Mucosa of stomach (tissue), 1 donor: ENCODE measurements around the gene MEIS3.
"Not testable (repeated sequence)": the region's sequence is repeated elsewhere in the genome, so short reads cannot be mapped to it uniquely, and the experiment has no call there.

Experiments
- H3K27me3 ChIP-seq: one replicate; pipeline ENCODE4 v1.7.0; 2013; ENCODE audit warnings: mild to moderate bottlenecking, low read length; ENCODE audit not compliant: control insufficient read depth, insufficient read depth
- H3K36me3 ChIP-seq: one replicate; pipeline ENCODE4 v1.7.0; 2013; ENCODE audit warnings: low read length; ENCODE audit not compliant: control insufficient read depth, insufficient read depth
- H3K4me1 ChIP-seq: one replicate; pipeline ENCODE4 v1.7.0; 2013; ENCODE audit warnings: mild to moderate bottlenecking, low read length; ENCODE audit not compliant: control insufficient read depth, insufficient read depth
- H3K4me3 ChIP-seq: one replicate; pipeline ENCODE4 v1.7.0; 2013; ENCODE audit warnings: low read length
- H3K9ac ChIP-seq: one replicate; pipeline ENCODE4 v1.7.0; 2013; ENCODE audit warnings: mild to moderate bottlenecking, low read length, moderate library complexity
- H3K9me3 ChIP-seq: one replicate; pipeline ENCODE4 v1.7.0; 2013; ENCODE audit warnings: mild to moderate bottlenecking, low read length, moderate library complexity; ENCODE audit not compliant: control insufficient read depth
- donor health status: Pancreatic carcinoma.

The MEIS3 gene

DNA sequence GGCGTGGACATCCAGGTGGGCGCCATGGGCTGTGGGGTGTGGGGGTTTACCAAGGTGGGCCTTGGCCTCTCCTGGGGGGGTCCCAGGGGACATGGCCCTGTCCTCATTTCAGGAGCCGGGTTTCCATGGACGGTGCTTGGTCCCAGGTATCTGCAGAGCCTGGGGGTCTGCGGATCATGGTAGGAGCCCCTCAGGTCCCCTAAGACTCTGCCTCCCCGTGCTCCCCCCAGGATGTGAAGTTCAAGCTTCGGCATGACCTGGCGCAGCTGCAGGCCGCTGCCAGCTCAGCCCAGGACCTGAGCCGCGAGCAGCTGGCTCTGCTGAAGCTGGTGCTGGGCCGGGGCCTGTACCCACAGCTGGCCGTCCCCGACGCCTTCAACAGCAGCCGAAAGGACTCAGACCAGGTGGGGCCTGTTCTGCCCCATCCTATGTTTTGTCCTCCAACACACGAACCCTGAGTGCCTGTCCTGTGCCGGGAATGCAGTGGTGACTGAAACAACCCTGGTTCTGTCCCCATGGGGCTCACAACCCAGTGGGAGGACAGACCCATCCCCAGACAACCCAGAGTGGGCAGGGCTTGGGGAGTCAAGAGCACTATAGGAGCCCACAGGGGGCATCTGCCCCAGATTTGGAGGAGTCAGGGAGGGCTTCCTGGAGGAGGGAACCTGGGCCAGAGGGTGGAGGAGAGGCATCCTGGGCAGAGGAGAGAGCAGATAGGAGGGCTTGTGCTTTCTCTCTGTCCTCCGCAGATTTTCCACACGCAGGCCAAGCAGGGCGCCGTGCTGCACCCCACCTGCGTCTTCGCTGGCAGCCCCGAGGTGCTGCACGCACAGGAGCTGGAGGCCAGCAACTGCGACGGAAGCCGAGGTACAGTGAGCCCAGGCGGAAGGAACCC, 43.4 kb downstream of the MEIS3 start:
- Histone ChIP-seq H3K36me3 (peaks cover 30% of the 10 kb centered on the region), H3K9me3 (no peaks in the 10 kb centered on the region), H3K9ac (no peak overlapping the region), H3K27me3 (no peaks in the 10 kb centered on the region), H3K4me3 (no peak overlapping the region), H3K4me1 (no peaks in the 10 kb centered on the region)

DNA sequence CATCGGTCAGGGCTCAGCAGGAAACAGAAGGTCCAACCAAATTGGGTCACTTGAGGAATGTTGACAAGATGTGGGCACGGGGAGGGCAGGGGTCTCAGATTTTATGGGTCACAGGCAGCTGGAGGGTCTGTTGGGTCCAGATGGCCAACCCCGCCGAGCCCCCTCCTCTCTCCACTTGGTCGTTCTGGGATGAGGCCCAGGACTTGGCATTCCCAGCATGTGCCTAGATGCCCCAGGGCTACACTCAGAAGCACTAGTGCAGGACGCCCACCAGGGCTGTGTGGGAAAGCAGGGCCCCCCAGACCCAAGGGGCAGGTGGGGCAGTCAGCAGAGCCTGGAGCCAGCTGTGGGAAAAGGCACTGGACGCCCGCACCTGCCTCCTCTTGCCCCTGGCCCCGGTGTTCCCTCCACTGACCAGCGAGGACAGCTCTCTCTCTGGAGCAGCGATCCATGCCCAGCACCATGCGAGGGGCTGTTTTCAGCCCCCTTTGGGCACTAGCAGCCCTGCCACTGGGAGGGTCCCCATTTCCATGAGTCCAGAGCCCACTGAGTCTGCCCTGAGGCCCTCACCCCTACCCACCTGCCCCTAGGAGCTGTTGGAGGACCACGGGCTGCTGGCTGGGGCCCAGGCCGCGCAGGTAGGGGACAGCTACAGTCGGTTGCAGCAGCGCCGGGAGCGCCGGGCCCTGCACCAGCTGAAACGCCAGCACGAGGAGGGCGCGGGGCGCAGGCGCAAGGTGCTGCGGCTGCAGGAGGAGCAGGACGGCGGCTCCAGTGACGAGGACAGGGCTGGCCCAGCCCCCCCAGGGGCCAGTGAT, 44.2 kb downstream of the MEIS3 start:
- Histone ChIP-seq H3K4me1 (no peaks in the 10 kb centered on the region), H3K9ac (no peak overlapping the region), H3K36me3 (peaks cover 30% of the 10 kb centered on the region), H3K4me3 (no peak overlapping the region), H3K27me3 (no peaks in the 10 kb centered on the region), H3K9me3 (no peaks in the 10 kb centered on the region)

DNA sequence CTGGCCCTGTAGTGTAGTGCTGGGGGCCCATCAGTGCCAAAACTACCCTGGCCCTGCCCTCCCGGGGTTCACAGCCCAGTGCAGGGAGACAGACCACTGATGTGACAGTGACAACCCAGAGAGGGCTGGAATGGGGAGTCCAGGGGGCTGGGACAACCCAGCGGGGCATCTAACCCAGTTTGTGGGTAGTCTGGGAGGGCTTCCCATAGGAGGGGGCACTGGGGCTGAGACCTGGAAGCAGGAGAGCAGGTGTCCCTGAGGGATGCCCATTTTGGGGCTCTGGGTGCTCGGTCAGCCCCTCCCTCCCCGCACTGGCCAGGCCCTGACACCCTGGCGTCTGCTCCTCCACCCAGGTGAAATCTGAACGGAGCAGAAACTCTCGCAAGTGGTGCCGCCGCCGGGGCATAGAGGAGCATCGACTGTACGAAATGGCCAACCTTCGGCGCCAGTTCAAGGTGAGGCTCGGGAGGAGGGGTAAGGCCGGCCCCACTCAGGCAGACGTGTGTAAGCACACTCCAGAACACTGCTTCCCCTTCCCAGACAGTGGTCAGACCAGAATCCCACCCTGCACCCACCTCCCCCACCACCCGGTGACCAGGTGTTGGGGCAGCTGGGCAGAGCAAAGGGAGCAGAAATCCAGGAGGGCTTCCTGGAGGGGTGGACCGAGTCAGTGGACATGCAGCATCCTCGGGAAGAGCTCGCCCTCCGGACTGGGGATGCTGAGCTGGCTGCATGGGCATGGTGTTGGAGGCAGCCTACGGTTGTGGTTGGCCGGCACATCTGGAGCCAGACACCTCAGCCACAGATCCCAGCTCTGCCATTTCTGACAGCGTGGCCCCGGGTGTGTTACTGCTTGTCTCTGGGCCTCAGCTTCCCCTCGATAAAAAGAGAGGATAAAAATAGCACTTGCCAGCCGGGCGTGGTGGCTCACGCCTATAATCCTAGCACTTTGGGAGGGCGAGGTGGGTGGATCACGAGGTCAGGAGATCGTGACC, 45.8 kb downstream of the MEIS3 start:
- Histone ChIP-seq H3K9ac (no peak overlapping the region), H3K27me3 (no peaks in the 10 kb centered on the region), H3K36me3 (peaks cover 30% of the 10 kb centered on the region), H3K4me3 (no peak overlapping the region), H3K9me3 (no peaks in the 10 kb centered on the region), H3K4me1 (no peaks in the 10 kb centered on the region)

DNA sequence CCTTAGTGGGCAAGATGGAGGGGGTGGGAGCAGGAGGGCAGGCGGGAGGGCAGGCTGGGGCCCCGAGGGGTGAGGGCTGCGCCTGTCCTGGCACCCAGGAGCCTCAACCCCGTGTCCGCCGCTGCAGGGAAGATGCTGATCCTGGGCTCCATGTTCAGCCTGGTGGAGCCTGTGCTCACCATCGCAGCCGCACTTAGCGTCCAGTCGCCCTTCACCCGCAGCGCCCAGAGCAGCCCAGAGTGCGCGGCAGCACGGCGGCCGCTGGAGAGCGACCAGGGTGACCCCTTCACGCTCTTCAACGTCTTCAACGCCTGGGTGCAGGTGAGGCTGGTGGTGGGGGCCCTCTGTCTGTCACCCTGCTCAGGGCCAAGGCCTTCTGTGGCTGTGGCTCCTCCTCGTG, 46.7 kb downstream of the MEIS3 start:
- H3K36me3 ChIP-seq = peaks cover 30% of the 10 kb centered on the region
- no peaks in the 10 kb centered on the region for H3K4me1 ChIP-seq
- no peak overlapping the region for H3K9ac ChIP-seq
- H3K4me3 ChIP-seq = no peak overlapping the region
- H3K27me3 ChIP-seq = no peaks in the 10 kb centered on the region
- no peaks in the 10 kb centered on the region for H3K9me3 ChIP-seq

DNA sequence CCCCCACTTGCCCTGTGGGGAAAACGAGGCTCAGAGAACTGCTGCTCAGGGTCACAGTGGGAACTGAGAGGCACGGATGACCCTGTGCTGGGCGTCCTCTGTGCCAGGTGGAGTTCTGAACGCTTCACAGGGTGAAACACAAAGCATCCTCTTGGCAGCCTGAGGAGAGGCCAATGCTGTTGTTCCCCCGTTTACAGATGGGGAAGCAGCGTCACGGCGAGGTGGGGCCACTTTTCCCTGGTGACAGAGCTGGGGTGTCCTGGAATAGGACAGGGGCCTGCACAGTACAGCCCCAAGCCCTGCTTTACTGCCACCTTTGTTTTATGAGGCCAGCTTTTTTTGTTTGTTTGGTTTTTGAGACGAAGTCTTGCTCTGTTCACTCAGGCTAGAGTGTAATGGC, 48.1 kb downstream of the MEIS3 start:
- Histone ChIP-seq H3K27me3 (no peaks in the 10 kb centered on the region), H3K4me1 (no peaks in the 10 kb centered on the region), H3K4me3 (no peak overlapping the region), H3K9ac (no peak overlapping the region), H3K36me3 (peaks cover 27% of the 10 kb centered on the region), H3K9me3 (no peaks in the 10 kb centered on the region)

DNA sequence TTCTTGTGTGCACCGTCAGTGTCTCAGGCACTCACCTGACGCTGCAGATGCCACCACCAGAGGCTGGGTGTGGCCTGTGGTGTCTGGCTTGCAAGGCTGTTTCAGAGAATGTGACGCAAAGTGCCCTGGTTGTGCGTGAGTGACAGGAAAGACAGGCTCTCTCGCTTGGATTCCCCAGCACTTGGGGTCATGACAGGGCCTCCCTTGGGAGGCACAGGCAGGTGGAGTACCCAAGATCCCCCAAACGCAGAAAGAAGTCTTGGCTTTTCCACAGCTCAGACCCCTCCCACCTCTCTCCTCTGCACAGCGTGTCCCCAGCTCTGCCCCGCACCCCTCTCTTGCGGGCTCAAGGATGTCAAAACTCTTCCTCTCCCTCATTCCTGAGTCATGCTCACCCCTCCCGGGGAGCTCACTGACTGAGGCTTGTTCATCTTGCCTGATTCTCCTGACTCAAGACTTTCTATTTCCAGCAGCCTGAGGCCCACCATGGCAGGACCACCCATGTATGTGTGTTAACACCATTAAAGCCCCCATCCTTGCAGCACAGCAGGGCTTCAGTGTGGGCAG, 49.2 kb downstream of the MEIS3 start:
- Histone ChIP-seq H3K4me1 (no peaks in the 10 kb centered on the region), H3K27me3 (no peaks in the 10 kb centered on the region), H3K9ac (no peak overlapping the region), H3K9me3 (no peaks in the 10 kb centered on the region), H3K36me3 (peaks cover 18% of the 10 kb centered on the region), H3K4me3 (no peak overlapping the region)

DNA sequence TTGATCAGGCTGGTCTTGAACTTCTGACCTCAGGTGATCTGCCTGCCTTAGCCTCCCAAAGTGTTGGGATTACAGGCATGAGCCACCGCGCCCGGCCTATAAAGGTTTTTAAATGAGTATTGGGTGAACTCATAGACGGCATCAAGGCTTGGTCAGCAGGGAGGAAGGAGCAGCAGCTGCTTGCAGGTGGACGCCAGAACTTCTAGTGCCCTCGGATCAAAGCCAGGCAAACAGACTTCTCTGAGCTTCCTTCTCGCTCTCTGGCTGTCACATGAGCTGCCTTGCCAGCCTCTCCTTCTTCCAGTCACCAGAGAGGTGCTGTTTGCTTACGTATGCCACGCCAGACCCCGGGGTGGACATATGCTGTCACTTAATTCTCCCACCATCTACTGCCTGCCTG, 53.9 kb downstream of the MEIS3 start:
- H3K4me3 ChIP-seq, H3K4me1 ChIP-seq, H3K9me3 ChIP-seq, H3K27me3 ChIP-seq, H3K9ac ChIP-seq, H3K36me3 ChIP-seq: not testable (repeated sequence)

DNA sequence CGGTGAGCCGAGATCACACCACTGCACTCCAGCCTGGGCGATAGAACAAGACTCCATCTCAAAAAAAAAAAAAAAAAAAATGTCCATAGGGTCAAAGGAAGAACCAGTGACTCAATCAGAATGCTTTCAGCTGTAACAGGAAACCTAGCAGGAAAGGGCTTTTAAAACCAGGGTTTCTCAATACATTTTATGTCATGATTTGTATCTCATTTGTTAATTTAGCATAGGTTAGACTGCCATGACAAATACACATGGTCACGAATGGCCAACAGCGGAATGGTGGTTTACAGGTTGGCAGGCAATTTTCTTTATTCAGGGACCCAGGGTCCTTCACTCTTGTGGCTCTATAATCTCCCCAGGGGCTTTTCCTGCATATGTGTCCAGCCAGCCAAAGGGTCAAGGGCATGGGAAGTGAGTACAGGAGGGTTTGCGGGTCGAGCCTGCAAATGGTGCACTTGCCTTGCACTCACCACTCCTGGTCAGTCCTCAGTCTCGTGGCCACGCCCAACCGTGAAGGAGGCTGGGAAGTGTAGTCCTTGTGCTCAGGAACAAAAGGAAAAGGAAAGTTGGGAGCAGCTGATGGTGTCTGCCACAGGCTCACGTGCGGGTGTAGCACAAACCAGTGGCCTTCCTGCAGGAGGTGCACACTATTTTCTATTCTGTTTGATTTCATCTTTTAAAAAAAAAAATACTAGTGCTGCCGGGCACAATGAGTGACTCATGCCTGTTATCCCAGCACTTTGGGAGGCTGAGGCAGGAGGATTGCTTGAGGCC, 55.4 kb downstream of the MEIS3 start:
- Histone ChIP-seq H3K4me3 (no peak overlapping the region), H3K4me1 (no peaks in the 10 kb centered on the region), H3K9me3 (no peaks in the 10 kb centered on the region), H3K36me3 (peaks cover 10% of the 10 kb centered on the region), H3K27me3 (no peaks in the 10 kb centered on the region), H3K9ac (no peak overlapping the region)

DNA sequence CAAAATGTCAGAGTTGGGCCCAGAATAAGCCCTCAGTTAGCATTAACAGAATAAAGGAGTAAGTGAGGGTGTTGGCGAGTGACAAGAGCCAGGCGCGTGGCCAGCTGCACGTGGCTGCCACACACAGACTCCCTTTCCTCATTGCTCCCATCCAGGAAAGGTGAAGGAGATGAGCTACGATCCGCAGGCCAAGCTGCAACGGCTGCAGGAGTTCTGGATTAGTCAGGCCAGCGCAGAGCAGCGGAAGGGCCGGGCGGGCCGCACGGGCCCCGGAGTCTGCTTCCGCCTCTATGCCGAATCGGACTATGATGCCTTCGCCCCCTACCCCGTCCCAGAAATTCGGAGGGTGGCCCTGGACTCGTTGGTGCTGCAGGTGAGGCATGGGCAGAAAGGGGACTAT, 57.0 kb downstream of the MEIS3 start:
- Histone ChIP-seq H3K36me3 (peaks cover 16% of the 10 kb centered on the region), H3K4me3 (no peak overlapping the region)

DNA sequence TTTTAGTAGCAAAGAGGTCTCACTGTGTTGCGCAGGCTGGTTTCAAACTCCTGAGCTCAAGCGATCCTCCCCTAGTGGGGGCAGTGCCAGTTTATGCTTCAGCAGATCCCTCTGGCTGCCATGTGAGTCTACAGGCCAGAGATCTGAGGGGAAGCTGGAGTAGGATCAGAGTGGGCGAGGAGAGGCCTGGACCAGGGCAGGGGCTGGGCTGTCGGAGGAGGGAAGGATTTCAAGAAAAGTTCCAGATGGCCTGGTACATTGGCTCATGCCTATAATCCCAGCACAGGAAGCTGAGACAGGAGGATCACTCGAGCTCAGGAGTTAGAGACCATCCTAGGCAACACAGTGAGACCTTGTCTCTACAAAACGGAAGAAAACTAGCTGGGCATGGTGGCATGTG, 60.4 kb downstream of the MEIS3 start:
- Histone ChIP-seq H3K36me3 (peaks cover 23% of the 10 kb centered on the region), H3K27me3 (no peaks in the 10 kb centered on the region), H3K9me3 (no peaks in the 10 kb centered on the region), H3K9ac (no peak overlapping the region), H3K4me1 (no peaks in the 10 kb centered on the region), H3K4me3 (no peak overlapping the region)

More for the DNA sequence above, 57.0 kb downstream of the MEIS3 start:
- no peaks in the 10 kb centered on the region for H3K4me1 ChIP-seq
- no peak overlapping the region for H3K9ac ChIP-seq
- no peaks in the 10 kb centered on the region for H3K9me3 ChIP-seq
- H3K27me3 ChIP-seq = no peaks in the 10 kb centered on the region
